ENCODE measurements around the gene RWDD1. TPM values are rescaled to one million over a fixed set of nuclear protein-coding genes. Genes with fewer than 3 reads are reported as not detected.
A peak's percentile ranks its signal among the peaks of the same experiment; 100 is the strongest.

Gene RWDD1, protein sequence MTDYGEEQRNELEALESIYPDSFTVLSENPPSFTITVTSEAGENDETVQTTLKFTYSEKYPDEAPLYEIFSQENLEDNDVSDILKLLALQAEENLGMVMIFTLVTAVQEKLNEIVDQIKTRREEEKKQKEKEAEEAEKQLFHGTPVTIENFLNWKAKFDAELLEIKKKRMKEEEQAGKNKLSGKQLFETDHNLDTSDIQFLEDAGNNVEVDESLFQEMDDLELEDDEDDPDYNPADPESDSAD
- 47.9 TPM for polyA plus RNA-seq (2012; ENCODE audit: insufficient read length, low read depth)

DNA sequence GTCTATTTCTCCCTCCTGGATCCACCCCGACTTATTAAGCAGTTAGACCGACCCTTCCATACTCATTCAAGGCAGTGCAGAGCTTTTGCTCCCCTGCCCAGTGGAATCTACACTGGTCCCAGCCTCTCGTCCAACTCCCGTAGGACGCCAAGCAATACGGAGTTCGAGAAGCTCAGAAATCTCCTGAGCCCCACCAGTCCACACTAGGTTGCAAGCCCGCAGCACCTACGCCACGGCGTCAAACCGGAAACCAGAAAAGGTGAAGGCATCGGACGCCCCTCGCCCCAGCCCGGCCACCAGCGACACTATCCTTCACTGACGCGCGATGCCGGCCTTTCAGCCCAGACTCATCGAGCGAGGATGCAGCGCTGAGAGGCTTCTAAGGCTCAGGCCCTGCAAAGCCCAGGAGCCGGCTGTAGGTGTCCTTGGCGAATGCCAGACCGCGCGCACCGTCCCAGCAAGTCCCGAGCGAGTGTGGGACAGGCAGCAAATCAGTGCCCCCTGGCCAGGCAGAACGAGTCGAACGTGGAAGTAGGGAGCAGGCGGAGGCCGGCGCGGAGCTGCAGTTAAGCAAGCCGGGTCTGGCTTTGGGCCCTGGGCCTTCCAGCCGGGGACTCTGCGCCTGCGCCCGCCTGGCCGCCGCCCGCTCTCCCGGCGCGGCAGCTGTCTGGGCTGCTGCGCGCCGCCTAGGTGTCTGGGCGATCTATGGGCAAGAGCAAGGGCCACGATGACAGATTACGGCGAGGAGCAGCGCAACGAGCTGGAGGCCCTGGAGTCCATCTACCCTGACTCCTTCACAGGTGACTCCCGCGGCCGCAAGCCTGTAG lies at the start of gene RWDD1:
Gene RWDD1, plus strand, starts transcription at position 649 of the 827 bp plus-strand sequence. Its CDS starts 79 bp downstream, at position 728.
- TF ChIP-seq POLR2AphosphoS5 (IDR thresholded peaks at IDR 0.05; ENCODE audit: low read depth, low read length) (peak; percentile 96), SIN3A (IDR thresholded peaks at IDR 0.05; ENCODE audit: borderline replicate concordance, insufficient read depth, low read length) (peak; percentile 94; the same call in 1 of the 2 replicates), FOXP2 (optimal IDR thresholded peaks at IDR 0.05; ENCODE audit: borderline replicate concordance, extremely low read depth, extremely low read length, insufficient read depth) (peak; percentile 82), TAF1 (IDR thresholded peaks at IDR 0.05; ENCODE audit: borderline replicate concordance, insufficient read depth, low read length) (peak; percentile 87)
- TF ChIP-seq, protein P1, sequence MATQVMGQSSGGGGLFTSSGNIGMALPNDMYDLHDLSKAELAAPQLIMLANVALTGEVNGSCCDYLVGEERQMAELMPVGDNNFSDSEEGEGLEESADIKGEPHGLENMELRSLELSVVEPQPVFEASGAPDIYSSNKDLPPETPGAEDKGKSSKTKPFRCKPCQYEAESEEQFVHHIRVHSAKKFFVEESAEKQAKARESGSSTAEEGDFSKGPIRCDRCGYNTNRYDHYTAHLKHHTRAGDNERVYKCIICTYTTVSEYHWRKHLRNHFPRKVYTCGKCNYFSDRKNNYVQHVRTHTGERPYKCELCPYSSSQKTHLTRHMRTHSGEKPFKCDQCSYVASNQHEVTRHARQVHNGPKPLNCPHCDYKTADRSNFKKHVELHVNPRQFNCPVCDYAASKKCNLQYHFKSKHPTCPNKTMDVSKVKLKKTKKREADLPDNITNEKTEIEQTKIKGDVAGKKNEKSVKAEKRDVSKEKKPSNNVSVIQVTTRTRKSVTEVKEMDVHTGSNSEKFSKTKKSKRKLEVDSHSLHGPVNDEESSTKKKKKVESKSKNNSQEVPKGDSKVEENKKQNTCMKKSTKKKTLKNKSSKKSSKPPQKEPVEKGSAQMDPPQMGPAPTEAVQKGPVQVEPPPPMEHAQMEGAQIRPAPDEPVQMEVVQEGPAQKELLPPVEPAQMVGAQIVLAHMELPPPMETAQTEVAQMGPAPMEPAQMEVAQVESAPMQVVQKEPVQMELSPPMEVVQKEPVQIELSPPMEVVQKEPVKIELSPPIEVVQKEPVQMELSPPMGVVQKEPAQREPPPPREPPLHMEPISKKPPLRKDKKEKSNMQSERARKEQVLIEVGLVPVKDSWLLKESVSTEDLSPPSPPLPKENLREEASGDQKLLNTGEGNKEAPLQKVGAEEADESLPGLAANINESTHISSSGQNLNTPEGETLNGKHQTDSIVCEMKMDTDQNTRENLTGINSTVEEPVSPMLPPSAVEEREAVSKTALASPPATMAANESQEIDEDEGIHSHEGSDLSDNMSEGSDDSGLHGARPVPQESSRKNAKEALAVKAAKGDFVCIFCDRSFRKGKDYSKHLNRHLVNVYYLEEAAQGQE (IDR thresholded peaks at IDR 0.05; ENCODE audit: insufficient read depth in 1 of 2, low read depth in 2 of 2, low read length in 2 of 2): peak in 1 of 2 experiments; percentile 42; a peak in 1 of 4 replicates

DNA sequence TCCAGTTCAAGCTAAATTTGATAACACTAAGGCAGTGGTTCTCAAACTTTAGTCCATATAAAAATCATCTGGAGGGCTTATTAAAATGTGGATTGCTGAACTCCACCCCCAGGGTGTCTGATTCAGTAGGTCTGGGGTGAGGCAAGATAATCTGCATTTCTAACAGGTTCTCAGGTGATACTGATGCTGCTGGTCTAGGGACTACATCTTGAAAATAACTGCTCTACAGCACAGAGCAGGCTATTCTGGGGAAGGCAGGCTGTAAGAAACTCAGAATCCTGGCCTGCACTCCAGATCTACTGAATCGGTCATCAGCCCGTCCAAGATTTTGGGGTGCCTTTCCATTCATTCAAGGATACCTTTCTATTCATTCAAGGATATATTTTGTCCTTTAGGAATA lies 48.4 kb upstream of the RWDD1 start:
- TF ChIP-seq POLR2AphosphoS5 (IDR thresholded peaks at IDR 0.05; ENCODE audit: low read depth, low read length) (no peak), SIN3A (IDR thresholded peaks at IDR 0.05; ENCODE audit: borderline replicate concordance, insufficient read depth, low read length) (no peak), TAF1 (IDR thresholded peaks at IDR 0.05; ENCODE audit: borderline replicate concordance, insufficient read depth, low read length) (no peak), FOXP2 (optimal IDR thresholded peaks at IDR 0.05; ENCODE audit: borderline replicate concordance, extremely low read depth, extremely low read length, insufficient read depth) (no peak)
- TF ChIP-seq, protein P1 (IDR thresholded peaks at IDR 0.05; ENCODE audit: insufficient read depth in 1 of 2, low read depth in 2 of 2, low read length in 2 of 2): no peak

DNA sequence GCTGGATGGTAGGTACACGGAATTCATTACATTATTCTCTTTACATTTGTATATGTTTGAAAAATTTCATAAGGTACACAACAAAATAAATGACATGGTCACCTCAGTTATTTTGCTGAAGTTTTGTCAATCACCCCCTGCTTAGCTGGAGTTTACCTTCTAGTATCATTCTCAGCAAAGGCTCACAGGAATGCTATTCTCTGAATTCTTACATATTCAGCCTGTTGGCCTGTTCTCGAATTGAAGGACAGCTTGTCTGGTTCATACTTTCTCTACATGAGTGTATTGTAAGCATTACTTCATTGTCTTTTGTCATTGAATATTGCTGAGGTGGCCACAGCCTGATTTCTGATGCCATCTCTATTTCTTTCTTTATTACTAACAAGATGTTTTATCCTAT lies 47.1 kb upstream of the RWDD1 start:
- TF ChIP-seq FOXP2 (optimal IDR thresholded peaks at IDR 0.05; ENCODE audit: borderline replicate concordance, extremely low read depth, extremely low read length, insufficient read depth) (no peak), TAF1 (IDR thresholded peaks at IDR 0.05; ENCODE audit: borderline replicate concordance, insufficient read depth, low read length) (no peak), SIN3A (IDR thresholded peaks at IDR 0.05; ENCODE audit: borderline replicate concordance, insufficient read depth, low read length) (no peak), POLR2AphosphoS5 (IDR thresholded peaks at IDR 0.05; ENCODE audit: low read depth, low read length) (no peak)
- TF ChIP-seq, protein P1 (IDR thresholded peaks at IDR 0.05; ENCODE audit: insufficient read depth in 1 of 2, low read depth in 2 of 2, low read length in 2 of 2): no peak

DNA sequence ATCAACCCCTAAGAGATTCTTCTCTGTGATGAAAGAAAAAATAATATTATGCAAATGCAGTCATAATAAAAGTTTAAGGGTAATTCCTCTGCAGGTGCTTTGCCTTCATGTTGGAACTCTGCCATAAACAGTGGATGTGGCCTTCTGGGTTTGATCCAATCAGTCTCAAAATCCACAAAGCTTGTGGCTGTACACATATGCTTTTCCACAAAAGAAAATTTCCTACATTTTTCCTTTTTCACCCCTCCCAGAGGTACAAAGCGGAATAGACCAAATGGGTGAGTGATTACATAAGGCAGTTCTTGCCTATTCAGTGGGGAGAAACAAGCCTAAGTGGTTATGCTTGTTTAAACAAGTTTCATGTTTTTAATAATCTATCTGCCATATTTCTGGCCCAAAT lies 43.2 kb upstream of the RWDD1 start:
- TF ChIP-seq FOXP2 (optimal IDR thresholded peaks at IDR 0.05; ENCODE audit: borderline replicate concordance, extremely low read depth, extremely low read length, insufficient read depth): no peak
- no peak for TF ChIP-seq TAF1 (IDR thresholded peaks at IDR 0.05; ENCODE audit: borderline replicate concordance, insufficient read depth, low read length)
- no peak for TF ChIP-seq POLR2AphosphoS5 (IDR thresholded peaks at IDR 0.05; ENCODE audit: low read depth, low read length)
- TF ChIP-seq, protein P1 (IDR thresholded peaks at IDR 0.05; ENCODE audit: insufficient read depth in 1 of 2, low read depth in 2 of 2, low read length in 2 of 2): no peak
- TF ChIP-seq SIN3A (IDR thresholded peaks at IDR 0.05; ENCODE audit: borderline replicate concordance, insufficient read depth, low read length): no peak

All from PFSK-1 (cell line).